Measurements from ENCODE around the gene CFAP77. TPM values are rescaled to one million over a fixed set of nuclear protein-coding genes. Genes with fewer than 3 reads are reported as not detected.

The CFAP77 gene
- polyA plus RNA-seq, 1 donor from 2014 or later: not detected

GRCh38 chr9:132478353-132479050, 68.5 kb downstream of the CFAP77 start:
- no peaks in the 10 kb centered on the region for H3K79me2 ChIP-seq (replicated peaks; ENCODE audit: insufficient read depth, low read length)
- H2AFZ ChIP-seq (ENCODE audit: low read depth, low read length): no peak overlapping the region
- H3K9me2 ChIP-seq (ENCODE audit: insufficient read depth, low read length): no peaks in the 10 kb centered on the region
- H3K4me3 ChIP-seq (ENCODE audit: low read length): no peak overlapping the region
- no peak overlapping the region for H3K9ac ChIP-seq (ENCODE audit: low read length)
- H3K36me3 ChIP-seq (ENCODE audit: insufficient read depth, low read length): no peaks in the 10 kb centered on the region
- no peak overlapping the region for H3K27ac ChIP-seq (ENCODE audit: low read length)
- TF ChIP-seq EP300 (conservative IDR thresholded peaks at IDR 0.05; ENCODE audit: poor library complexity, severe bottlenecking) (no peak), RAD21 (conservative IDR thresholded peaks at IDR 0.05) (no peak), POLR2AphosphoS5 (IDR thresholded peaks at IDR 0.05) (no peak), TAF1 (IDR thresholded peaks at IDR 0.05; ENCODE audit: low read depth) (no peak), EZH2 (IDR thresholded peaks at IDR 0.05; ENCODE audit: borderline replicate concordance, insufficient read depth, low read length, poor library complexity, severe bottlenecking) (no peak), REST (IDR thresholded peaks at IDR 0.05; ENCODE audit: borderline replicate concordance) (no peak), CTCF (IDR thresholded peaks at IDR 0.05; ENCODE audit: poor library complexity, severe bottlenecking) (no peak), MXI1 (conservative IDR thresholded peaks at IDR 0.05; ENCODE audit: poor library complexity, severe bottlenecking) (no peak), SMC3 (conservative IDR thresholded peaks at IDR 0.05; ENCODE audit: poor library complexity) (no peak)
- no peaks in the 10 kb centered on the region for H3K27me3 ChIP-seq (ENCODE audit: insufficient read depth, low read depth, low read length)
- H3K4me2 ChIP-seq (ENCODE audit: low read length): no peak overlapping the region
- H4K20me1 ChIP-seq (ENCODE audit: insufficient read depth): no peaks in the 10 kb centered on the region
- no peaks in the 10 kb centered on the region for H3F3A ChIP-seq (ENCODE audit: insufficient read depth, low read length, poor library complexity, severe bottlenecking)
- no peaks in the 10 kb centered on the region for H3K9me3 ChIP-seq (ENCODE audit: low read length)

GRCh38 chr9:132479733-132480132, 69.7 kb downstream of the CFAP77 start:
- H3K79me2 ChIP-seq (replicated peaks; ENCODE audit: insufficient read depth, low read length): no peaks in the 10 kb centered on the region
- H3K27me3 ChIP-seq (ENCODE audit: insufficient read depth, low read depth, low read length): no peaks in the 10 kb centered on the region

More at GRCh38 chr9:132479733-132480132, 69.7 kb downstream of the CFAP77 start:
- Histone ChIP-seq H3K36me3 (ENCODE audit: insufficient read depth, low read length) (no peaks in the 10 kb centered on the region), H3K9ac (ENCODE audit: low read length) (no peak overlapping the region), H3K4me2 (ENCODE audit: low read length) (no peak overlapping the region), H3K9me2 (ENCODE audit: insufficient read depth, low read length) (no peaks in the 10 kb centered on the region), H4K20me1 (ENCODE audit: insufficient read depth) (no peaks in the 10 kb centered on the region), H3F3A (ENCODE audit: insufficient read depth, low read length, poor library complexity, severe bottlenecking) (no peaks in the 10 kb centered on the region), H2AFZ (ENCODE audit: low read depth, low read length) (no peak overlapping the region), H3K4me3 (ENCODE audit: low read length) (no peak overlapping the region), H3K9me3 (ENCODE audit: low read length) (no peaks in the 10 kb centered on the region), H3K27ac (ENCODE audit: low read length) (no peak overlapping the region)
- TF ChIP-seq MXI1 (conservative IDR thresholded peaks at IDR 0.05; ENCODE audit: poor library complexity, severe bottlenecking) (no peak), TAF1 (IDR thresholded peaks at IDR 0.05; ENCODE audit: low read depth) (no peak), EP300 (conservative IDR thresholded peaks at IDR 0.05; ENCODE audit: poor library complexity, severe bottlenecking) (no peak), RAD21 (conservative IDR thresholded peaks at IDR 0.05) (no peak), POLR2AphosphoS5 (IDR thresholded peaks at IDR 0.05) (no peak), CTCF (IDR thresholded peaks at IDR 0.05; ENCODE audit: poor library complexity, severe bottlenecking) (no peak), EZH2 (IDR thresholded peaks at IDR 0.05; ENCODE audit: borderline replicate concordance, insufficient read depth, low read length, poor library complexity, severe bottlenecking) (no peak), SMC3 (conservative IDR thresholded peaks at IDR 0.05; ENCODE audit: poor library complexity) (no peak), REST (IDR thresholded peaks at IDR 0.05; ENCODE audit: borderline replicate concordance) (no peak)
